Measurements from ENCODE around the gene CYP24A1. TPM values are rescaled to one million over a fixed set of nuclear protein-coding genes. Genes with fewer than 3 reads are reported as not detected.
A peak's percentile ranks its signal among the peaks of the same experiment; 100 is the strongest.

Gene CYP24A1
- total RNA-seq, 3 donors from 2014 or later (not counting 1 experiment from before 2014, with no cell fraction given), result 0.12 TPM; not detected in 2

DNA sequence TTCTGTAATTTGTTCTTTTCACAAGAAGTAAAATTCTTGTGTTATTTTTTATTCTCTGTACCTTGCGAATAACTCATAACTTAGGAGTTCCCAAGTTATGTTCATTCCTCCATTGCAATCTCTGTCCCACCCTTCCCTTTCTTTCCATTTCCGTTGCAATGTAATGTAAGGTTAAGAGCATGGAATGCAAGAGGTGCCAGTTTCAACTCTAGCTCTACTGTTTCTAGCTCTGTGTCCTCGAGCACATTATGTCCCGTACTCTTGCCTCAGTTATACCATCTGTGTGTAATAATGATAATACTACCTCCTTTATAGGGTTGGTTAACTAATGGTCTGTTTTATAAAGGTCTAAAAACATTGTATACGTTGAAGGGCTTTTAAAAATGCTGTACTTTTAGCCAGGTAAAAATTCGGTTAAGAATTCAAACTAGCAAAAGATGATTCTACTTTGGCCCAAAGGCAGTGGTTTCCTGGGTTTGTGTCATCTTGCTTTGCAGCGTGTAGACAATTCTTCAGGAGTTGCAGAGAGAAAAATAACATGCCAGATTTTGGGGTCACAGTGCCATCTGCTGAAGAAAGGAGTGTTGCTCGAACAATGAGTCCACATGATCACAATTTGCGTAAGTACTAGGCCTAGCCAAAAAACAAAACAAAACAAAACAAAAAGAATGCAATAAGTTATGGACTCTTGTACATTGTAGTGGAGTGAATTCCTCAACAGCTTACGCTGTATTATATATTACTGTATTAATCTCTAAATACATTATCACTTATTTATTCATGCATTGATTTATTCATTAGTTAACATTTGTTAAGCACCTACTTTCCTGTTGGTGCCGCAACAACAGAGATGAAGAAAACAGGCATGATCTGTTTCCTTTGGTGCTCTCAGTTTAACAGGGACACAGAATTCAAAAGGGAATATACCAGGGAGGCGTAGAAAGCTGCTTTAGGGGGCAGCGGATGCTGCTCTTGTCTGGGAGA is 24.1 kb upstream of the CYP24A1 start:
- Histone ChIP-seq H3K9me3 (ENCODE audit: control insufficient read depth, insufficient read depth, low read length) (no peaks in the 10 kb centered on the region), H3K27me3 (ENCODE audit: control insufficient read depth, insufficient read depth, low read length) (no peaks in the 10 kb centered on the region), H3K27ac (ENCODE audit: low read length) (no peak overlapping the region), H3K4me1 (ENCODE audit: control insufficient read depth, insufficient read depth, low read length) (no peaks in the 10 kb centered on the region), H3K36me3 (ENCODE audit: control insufficient read depth, insufficient read depth, low read length) (no peaks in the 10 kb centered on the region), H3K4me3 (ENCODE audit: low read length) (no peak overlapping the region)
- Mint-ChIP-seq H3K27me3 (ENCODE audit: low read depth in 2 of 2) (peaks cover 3 to 8% of the 10 kb centered on the region in 2 donors), H3K36me3 (no peaks in the 10 kb centered on the region), H3K4me3 (no peak overlapping the region), H3K9me3 (no peaks in the 10 kb centered on the region), H3K27ac (no peak overlapping the region), H3K4me1 (no peaks in the 10 kb centered on the region)
- TF ChIP-seq, protein P1, sequence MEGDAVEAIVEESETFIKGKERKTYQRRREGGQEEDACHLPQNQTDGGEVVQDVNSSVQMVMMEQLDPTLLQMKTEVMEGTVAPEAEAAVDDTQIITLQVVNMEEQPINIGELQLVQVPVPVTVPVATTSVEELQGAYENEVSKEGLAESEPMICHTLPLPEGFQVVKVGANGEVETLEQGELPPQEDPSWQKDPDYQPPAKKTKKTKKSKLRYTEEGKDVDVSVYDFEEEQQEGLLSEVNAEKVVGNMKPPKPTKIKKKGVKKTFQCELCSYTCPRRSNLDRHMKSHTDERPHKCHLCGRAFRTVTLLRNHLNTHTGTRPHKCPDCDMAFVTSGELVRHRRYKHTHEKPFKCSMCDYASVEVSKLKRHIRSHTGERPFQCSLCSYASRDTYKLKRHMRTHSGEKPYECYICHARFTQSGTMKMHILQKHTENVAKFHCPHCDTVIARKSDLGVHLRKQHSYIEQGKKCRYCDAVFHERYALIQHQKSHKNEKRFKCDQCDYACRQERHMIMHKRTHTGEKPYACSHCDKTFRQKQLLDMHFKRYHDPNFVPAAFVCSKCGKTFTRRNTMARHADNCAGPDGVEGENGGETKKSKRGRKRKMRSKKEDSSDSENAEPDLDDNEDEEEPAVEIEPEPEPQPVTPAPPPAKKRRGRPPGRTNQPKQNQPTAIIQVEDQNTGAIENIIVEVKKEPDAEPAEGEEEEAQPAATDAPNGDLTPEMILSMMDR (IDR thresholded peaks at IDR 0.05), result no peak
- intact Hi-C loops (cut with micrococcal nuclease), result loop anchor here (10.0 kb wide), 1 partner anchor 1953 kb away; no protein-coding TSS in a partner anchor
- WGBS (ENCODE audit: insufficient coverage), result 70% methylated on average over 9 of the region's 13 CpGs
- no peak for DNase-seq
- ATAC-seq, result no peak

- Mint-ChIP-seq H3K27me3 (ENCODE audit: low read depth in 2 of 2) (peaks cover 7 to 8% of the 10 kb centered on the region in 2 donors), H3K4me1 (no peaks in the 10 kb centered on the region), H3K9me3 (no peaks in the 10 kb centered on the region), H3K36me3 (no peaks in the 10 kb centered on the region), H3K4me3 (no peak overlapping the region), H3K27ac (no peak overlapping the region)
- no peak overlapping the region for H3K27ac ChIP-seq (ENCODE audit: low read length)
- no peaks in the 10 kb centered on the region for H3K27me3 ChIP-seq (ENCODE audit: control insufficient read depth, insufficient read depth, low read length)
- no peak overlapping the region for H3K4me3 ChIP-seq (ENCODE audit: low read length)
- ATAC-seq (no peak), DNase-seq (no peak)
- 81% methylated on average over 13 of the region's 13 CpGs for WGBS (ENCODE audit: insufficient coverage)
- H3K9me3 ChIP-seq (ENCODE audit: control insufficient read depth, insufficient read depth, low read length), result no peaks in the 10 kb centered on the region
- no peaks in the 10 kb centered on the region for H3K4me1 ChIP-seq (ENCODE audit: control insufficient read depth, insufficient read depth, low read length)
- intact Hi-C loops (cut with micrococcal nuclease), result loop anchor here (10.0 kb wide), 1 partner anchor 1951 kb away; no protein-coding TSS in a partner anchor
- H3K36me3 ChIP-seq (ENCODE audit: control insufficient read depth, insufficient read depth, low read length), result no peaks in the 10 kb centered on the region
- TF ChIP-seq, protein P1 (IDR thresholded peaks at IDR 0.05), result no peak
Measured at GRCh38 chr20:54195483-54196472, 22.0 kb upstream of the CYP24A1 start.

DNA sequence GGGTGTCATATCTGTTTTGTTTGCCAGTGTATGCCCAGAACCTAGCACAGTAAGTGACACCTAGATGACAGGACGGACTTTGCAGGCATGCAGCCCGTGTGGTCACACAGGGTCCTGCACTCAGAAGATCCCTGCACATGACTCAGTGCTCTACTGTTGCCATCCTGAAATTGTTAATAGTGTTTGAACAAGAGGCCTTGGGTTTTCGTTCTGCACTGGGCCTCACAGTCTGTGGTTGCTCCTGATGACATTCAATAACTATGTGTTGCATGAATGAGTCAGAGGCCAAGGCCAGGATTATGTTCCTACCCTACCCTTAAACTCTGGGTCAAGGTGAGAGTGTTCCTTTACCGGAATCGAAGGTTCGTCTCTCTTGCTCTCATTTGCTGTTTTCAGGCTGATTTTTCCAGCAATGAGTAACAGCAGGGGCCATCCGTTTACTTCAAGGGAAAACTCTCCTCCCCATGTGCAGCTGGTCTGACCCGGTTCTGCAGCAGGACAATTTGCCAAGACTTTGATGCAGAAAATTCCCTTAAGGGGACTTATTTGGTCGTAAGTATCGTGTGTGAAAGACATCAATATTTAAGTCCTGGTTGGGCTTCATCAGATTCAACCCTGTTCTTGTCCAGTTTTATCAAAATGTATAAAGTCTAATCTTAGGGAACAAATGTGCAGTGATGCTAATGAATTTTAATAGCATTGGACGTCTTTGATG is 21.1 kb upstream of the CYP24A1 start:
- no peaks in the 10 kb centered on the region for H3K4me1 ChIP-seq (ENCODE audit: control insufficient read depth, insufficient read depth, low read length)
- Mint-ChIP-seq H3K27me3 (ENCODE audit: low read depth in 2 of 2) (peaks cover 7 to 8% of the 10 kb centered on the region in 2 donors), H3K9me3 (no peaks in the 10 kb centered on the region), H3K4me3 (no peak overlapping the region), H3K4me1 (no peaks in the 10 kb centered on the region), H3K27ac (no peak overlapping the region), H3K36me3 (no peaks in the 10 kb centered on the region)
- TF ChIP-seq, protein P1 (IDR thresholded peaks at IDR 0.05), result no peak
- no peaks in the 10 kb centered on the region for H3K27me3 ChIP-seq (ENCODE audit: control insufficient read depth, insufficient read depth, low read length)
- 86% methylated on average over 11 of the region's 11 CpGs for WGBS (ENCODE audit: insufficient coverage)
- ATAC-seq, result peak in 1 of 3 donors; percentile 30
- H3K36me3 ChIP-seq (ENCODE audit: control insufficient read depth, insufficient read depth, low read length), result no peaks in the 10 kb centered on the region
- DNase-seq, result no peak
- intact Hi-C loops (cut with micrococcal nuclease), result loop anchor here (10.0 kb wide), 1 partner anchor 1950 kb away; no protein-coding TSS in a partner anchor
- no peak overlapping the region for H3K4me3 ChIP-seq (ENCODE audit: low read length)
- H3K27ac ChIP-seq (ENCODE audit: low read length), result no peak overlapping the region
- H3K9me3 ChIP-seq (ENCODE audit: control insufficient read depth, insufficient read depth, low read length), result no peaks in the 10 kb centered on the region

Measured in natural killer cell (primary cell).